ENCODE measurements around the gene ERCC2.
"Not testable (repeated sequence)": the region's sequence is repeated elsewhere in the genome, so short reads cannot be mapped to it uniquely, and the experiment has no call there.

The ERCC2 gene

DNA sequence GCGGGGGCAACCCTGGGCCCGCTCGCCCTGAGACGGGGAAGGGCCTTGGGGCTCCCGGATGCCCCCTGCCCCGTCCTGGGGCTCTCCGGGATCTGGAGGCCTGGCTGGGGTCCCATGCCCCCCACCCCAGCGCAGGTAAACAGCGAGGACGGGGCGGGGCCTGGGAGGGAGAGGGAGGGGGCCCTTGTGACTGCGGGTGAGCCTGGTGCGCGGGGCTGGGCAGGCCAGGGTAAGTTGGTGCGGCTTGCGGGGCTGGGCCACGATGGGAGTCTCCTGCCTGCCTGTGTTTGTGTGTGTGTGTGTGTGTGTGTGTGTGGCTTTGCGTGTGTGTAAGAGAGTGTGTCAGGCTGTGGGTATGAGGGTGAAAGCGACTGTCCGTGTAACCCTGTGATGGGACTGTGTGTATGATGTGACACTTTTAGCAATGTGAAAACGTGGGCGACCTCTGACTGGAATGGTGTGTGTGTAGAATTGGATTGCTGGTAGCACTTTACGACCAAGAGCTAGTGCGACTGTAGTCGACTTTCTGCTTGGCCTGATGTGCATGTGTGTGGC lies 29.4 kb downstream of the ERCC2 start:
- H3K4me3 ChIP-seq (ENCODE audit: low read length) = peak overlapping the region; percentile 56
- no peak overlapping the region for H3K27ac ChIP-seq (ENCODE audit: low read length)

DNA sequence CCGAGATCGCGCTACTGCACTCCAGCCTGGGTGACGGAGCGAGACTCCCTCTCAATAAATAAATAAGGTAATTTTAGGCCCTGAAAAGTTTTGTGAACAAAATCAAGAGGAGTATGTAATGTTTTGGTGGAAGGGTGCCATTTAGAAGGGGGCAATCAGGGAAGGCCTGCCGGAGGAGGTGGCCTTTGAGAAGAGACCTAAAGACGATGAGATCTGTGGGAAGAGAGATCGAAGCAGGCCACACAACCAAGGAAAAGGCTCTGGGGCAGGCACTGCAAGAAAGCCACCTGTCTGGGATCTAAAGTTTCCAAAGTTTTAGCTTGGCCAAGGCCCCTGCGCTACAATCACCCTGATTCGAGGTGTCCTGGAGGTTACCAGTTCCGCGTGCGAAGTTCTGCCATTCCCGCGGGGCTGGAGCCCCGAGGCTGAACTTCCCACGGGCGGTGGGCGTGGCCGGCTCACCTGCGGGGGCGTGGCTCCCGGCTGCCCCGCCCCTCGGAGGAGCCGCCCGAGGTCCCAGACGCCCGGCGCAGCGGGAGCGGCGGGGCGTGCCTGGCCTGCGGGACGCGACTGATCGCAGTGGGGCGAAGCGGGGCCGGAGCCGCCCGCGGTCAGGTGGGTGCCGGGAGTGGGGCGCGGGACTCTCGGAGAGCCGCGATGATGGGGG lies 30.0 kb downstream of the ERCC2 start, which contains the start of gene KLC3:
KLC3 (plus strand) TSS at position 519 of the 667 bp plus-strand sequence. CDS start 4,792 bp downstream, outside the sequence.
- Histone ChIP-seq H3K9ac (ENCODE audit: low read length) (no peak within 1 kb of the TSS), H3K9me3 (ENCODE audit: control insufficient read depth, low read depth, low read length) (no peaks in the 10 kb centered on the region), H3K27me3 (ENCODE audit: control insufficient read depth, insufficient read depth, low read length) (peaks cover 32% of the 10 kb centered on the region), H3K36me3 (ENCODE audit: control insufficient read depth, low read depth, low read length) (no peaks in the 10 kb centered on the region), H3K4me1 (ENCODE audit: control insufficient read depth, low read depth, low read length) (no peaks in the 10 kb centered on the region), H3K27ac (ENCODE audit: low read length) (no peak within 1 kb of the TSS), H3K4me3 (ENCODE audit: low read length) (peak within 1 kb of the TSS; percentile 56)

More for the DNA sequence above, 29.4 kb downstream of the ERCC2 start:
- Histone ChIP-seq H3K9me3 (ENCODE audit: control insufficient read depth, low read depth, low read length) (no peaks in the 10 kb centered on the region), H3K27me3 (ENCODE audit: control insufficient read depth, insufficient read depth, low read length) (peaks cover 32% of the 10 kb centered on the region), H3K4me1 (ENCODE audit: control insufficient read depth, low read depth, low read length) (no peaks in the 10 kb centered on the region), H3K9ac (ENCODE audit: low read length) (no peak overlapping the region), H3K36me3 (ENCODE audit: control insufficient read depth, low read depth, low read length) (no peaks in the 10 kb centered on the region)

DNA sequence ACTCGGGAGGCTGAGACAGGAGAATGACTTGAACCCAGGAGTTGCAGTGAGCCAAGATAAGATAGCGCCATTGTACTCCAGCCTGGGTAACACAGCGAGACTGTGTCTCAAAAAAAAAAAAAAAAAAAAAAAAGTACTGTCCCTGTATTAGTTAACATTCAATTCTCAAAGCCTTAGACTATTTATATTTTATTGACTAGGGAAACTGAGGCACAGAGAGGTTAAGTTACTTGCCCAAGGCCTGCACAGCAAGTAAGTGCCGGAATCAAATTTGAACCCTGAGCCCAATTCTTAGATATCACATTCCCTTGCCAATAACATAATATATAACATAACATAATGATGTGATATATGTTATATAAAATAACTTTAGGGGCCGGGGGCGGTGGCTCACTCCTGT lies 30.7 kb downstream of the ERCC2 start:
- no peak overlapping the region for H3K27ac ChIP-seq (ENCODE audit: low read length)
- H3K27me3 ChIP-seq (ENCODE audit: control insufficient read depth, insufficient read depth, low read length) = peaks cover 32% of the 10 kb centered on the region
- H3K4me1 ChIP-seq (ENCODE audit: control insufficient read depth, low read depth, low read length) = no peaks in the 10 kb centered on the region
- H3K4me3 ChIP-seq (ENCODE audit: low read length) = no peak overlapping the region
- H3K9ac ChIP-seq (ENCODE audit: low read length) = no peak overlapping the region
- no peaks in the 10 kb centered on the region for H3K9me3 ChIP-seq (ENCODE audit: control insufficient read depth, low read depth, low read length)
- H3K36me3 ChIP-seq (ENCODE audit: control insufficient read depth, low read depth, low read length) = no peaks in the 10 kb centered on the region

DNA sequence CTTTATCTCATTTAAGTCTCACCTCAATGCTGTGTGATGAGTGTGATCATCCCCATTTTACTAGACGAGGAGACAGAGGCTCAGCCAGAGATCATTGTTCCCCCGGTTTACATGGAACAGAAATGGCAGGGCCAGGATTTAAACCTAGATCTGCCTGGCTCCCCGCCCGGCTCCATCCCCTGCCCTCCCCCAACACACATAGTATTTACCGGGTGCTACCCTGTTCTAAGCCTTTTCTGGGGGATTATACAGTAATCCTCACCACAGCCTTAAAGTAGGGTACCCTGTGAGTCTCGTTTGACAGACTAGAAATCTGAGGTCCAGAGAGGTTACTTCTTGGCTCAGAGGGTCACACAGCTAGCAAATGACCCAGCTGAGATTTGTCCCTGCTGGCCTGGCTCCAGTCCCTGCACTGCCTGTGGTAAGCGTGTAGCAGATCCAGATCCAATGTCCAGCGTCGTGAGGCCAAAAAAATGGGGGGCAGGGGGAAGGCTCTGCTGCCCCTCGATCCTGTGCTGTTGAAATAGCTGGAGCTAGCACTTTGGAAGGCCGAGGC lies 33.6 kb downstream of the ERCC2 start:
- Histone ChIP-seq H3K36me3 (ENCODE audit: control insufficient read depth, low read depth, low read length) (no peaks in the 10 kb centered on the region), H3K9ac (ENCODE audit: low read length) (no peak overlapping the region), H3K27me3 (ENCODE audit: control insufficient read depth, insufficient read depth, low read length) (peaks cover 20% of the 10 kb centered on the region), H3K9me3 (ENCODE audit: control insufficient read depth, low read depth, low read length) (no peaks in the 10 kb centered on the region), H3K4me3 (ENCODE audit: low read length) (no peak overlapping the region), H3K27ac (ENCODE audit: low read length) (no peak overlapping the region), H3K4me1 (ENCODE audit: control insufficient read depth, low read depth, low read length) (no peaks in the 10 kb centered on the region)

DNA sequence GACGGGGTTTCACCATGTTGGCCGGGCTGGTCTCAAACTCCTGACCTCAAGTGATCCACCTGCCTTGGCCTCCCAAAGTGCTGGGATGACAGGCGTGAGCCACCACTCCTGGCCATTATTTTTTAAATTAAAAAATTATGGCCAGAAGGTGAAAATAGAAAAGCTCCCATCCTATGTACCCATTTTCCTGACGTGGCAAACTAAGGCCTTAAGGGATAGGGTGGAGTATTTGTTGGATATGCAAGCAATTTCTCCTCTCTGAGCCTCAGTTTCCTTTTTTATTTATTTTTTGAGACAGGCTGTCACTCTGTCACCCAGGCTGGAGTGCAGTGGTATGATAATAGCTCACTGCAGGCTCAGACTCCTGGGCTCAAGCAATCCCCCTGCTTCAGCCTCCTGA lies 35.5 kb downstream of the ERCC2 start:
- H3K4me1 ChIP-seq (ENCODE audit: control insufficient read depth, low read depth, low read length); H3K27me3 ChIP-seq (ENCODE audit: control insufficient read depth, insufficient read depth, low read length); H3K9me3 ChIP-seq (ENCODE audit: control insufficient read depth, low read depth, low read length); H3K4me3 ChIP-seq (ENCODE audit: low read length); H3K27ac ChIP-seq (ENCODE audit: low read length); H3K36me3 ChIP-seq (ENCODE audit: control insufficient read depth, low read depth, low read length); H3K9ac ChIP-seq (ENCODE audit: low read length): not testable (repeated sequence)

DNA sequence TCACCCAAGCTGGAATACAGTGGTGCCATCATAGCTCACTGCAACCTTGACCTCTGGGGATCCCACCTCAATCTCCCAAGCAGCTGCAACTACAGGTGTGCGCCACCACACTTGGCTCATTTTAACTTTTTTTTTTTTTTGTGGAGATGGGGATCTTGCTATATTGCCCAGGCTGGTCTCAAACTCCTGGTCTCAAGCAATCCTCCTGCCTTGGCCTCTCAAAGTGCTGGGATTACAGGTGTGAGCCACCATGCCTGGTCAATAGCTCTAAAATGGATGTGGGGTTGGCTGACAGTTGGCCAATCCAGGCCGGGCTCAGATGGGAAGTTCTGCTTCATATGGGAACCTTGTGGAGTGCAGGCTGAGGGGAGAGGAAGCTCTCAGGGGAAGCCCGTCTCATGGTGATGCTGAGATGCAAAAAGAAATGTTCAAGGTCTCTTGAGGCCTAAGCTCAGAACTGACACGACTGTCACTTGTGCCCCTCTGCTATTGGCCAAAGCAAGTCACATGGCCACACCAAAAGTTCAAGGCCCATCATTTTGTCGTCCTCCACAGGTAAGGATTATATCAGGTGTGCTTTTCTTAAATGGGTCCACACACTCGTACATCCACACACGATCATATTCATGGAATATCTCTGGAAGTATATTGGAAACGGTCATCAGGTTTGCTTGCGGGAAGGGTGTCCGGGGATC lies 36.6 kb downstream of the ERCC2 start:
- H3K9me3 ChIP-seq (ENCODE audit: control insufficient read depth, low read depth, low read length) = no peaks in the 10 kb centered on the region
- no peaks in the 10 kb centered on the region for H3K36me3 ChIP-seq (ENCODE audit: control insufficient read depth, low read depth, low read length)
- no peak overlapping the region for H3K9ac ChIP-seq (ENCODE audit: low read length)
- no peak overlapping the region for H3K4me3 ChIP-seq (ENCODE audit: low read length)
- no peaks in the 10 kb centered on the region for H3K4me1 ChIP-seq (ENCODE audit: control insufficient read depth, low read depth, low read length)
- no peak overlapping the region for H3K27ac ChIP-seq (ENCODE audit: low read length)
- peaks cover 4% of the 10 kb centered on the region for H3K27me3 ChIP-seq (ENCODE audit: control insufficient read depth, insufficient read depth, low read length)

DNA sequence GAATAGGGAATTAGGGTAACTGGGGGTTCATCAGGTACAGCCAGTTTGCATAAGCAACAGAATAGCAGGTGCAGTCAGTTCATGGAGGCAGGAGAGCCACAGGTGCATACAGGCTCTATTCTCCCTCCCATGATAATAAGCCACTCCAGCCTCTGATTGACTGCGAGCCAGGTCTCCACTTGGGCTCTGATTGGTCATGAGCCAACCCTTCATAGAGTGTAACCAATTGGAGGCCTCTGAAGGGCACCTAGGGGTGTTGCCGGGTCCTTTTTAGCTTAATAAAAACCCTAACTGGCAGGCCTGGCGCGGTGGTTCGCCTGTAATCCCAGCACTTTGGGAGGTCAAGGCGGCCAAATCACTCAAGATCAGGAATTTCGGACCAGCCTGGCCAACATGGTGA lies 39.0 kb downstream of the ERCC2 start:
- Histone ChIP-seq H3K9me3 (ENCODE audit: control insufficient read depth, low read depth, low read length) (no peaks in the 10 kb centered on the region), H3K27ac (ENCODE audit: low read length) (no peak overlapping the region), H3K9ac (ENCODE audit: low read length) (no peak overlapping the region), H3K4me1 (ENCODE audit: control insufficient read depth, low read depth, low read length) (no peaks in the 10 kb centered on the region), H3K4me3 (ENCODE audit: low read length) (no peak overlapping the region), H3K36me3 (ENCODE audit: control insufficient read depth, low read depth, low read length) (no peaks in the 10 kb centered on the region), H3K27me3 (ENCODE audit: control insufficient read depth, insufficient read depth, low read length) (no peaks in the 10 kb centered on the region)

DNA sequence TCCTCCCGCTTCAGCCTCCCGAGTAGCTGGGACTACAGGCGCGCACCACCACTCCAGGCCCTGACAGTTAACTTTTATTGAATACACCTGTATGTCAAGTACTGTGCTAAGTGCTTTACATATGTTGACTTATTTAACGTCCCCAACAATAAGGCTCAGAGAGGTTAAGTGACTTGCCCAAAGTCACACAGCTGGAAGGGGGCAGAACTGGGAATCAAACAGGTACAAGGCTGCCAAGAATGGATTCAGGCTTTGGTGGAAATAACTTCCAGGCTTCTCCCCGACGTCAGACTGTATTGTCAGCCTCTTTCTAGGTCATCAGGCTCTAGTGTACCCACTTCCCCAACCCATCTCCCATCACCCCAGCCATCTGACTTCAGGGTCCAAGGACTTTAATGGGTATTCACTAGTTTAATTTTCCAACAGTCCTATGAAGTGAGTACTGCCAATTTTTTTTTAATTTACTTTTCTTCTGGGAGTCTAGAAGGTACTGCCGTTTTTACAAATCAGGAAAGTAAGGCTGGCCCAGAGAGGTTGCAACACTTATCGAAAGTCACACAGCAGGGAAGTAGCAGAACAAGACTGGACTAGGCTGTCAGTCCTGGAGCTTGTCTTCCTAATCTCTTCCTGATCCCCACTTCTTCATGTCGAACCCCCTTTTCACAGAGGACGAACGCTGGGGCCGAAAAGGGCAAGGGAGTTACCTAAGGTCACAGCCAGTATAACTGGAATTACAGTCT lies 42.8 kb downstream of the ERCC2 start:
- no peaks in the 10 kb centered on the region for H3K36me3 ChIP-seq (ENCODE audit: control insufficient read depth, low read depth, low read length)
- H3K27me3 ChIP-seq (ENCODE audit: control insufficient read depth, insufficient read depth, low read length) = peaks cover 24% of the 10 kb centered on the region
- H3K9me3 ChIP-seq (ENCODE audit: control insufficient read depth, low read depth, low read length) = no peaks in the 10 kb centered on the region
- H3K9ac ChIP-seq (ENCODE audit: low read length) = no peak overlapping the region
- no peak overlapping the region for H3K4me3 ChIP-seq (ENCODE audit: low read length)
- no peak overlapping the region for H3K27ac ChIP-seq (ENCODE audit: low read length)
- peaks cover 3% of the 10 kb centered on the region for H3K4me1 ChIP-seq (ENCODE audit: control insufficient read depth, low read depth, low read length)

DNA sequence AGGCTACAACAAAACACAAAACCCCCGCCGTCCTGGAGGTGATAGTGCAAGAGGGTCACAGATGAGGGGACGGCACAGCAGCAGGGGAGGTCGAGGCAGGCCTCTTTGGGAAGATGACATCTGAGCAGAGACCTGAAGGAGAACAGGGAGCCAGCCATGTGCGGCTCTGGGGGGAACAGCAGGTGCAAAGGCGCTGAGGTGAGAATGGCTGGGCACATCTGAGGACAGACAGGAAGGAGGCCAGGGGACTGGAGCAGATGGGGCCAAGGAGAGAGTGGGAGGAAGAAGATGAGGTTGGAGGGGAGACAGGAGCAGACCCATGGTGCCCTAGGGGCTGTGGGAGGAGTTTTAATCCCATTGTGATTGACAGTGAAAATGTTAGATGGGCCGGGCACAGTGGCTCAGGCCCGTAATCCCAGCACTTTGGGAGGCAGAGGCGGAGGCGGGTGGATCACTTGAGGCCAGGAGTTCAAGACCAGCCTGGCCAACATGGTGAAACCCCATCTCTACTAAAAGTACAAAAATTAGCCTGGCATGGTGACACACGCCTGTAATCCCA lies 45.9 kb downstream of the ERCC2 start:
- H3K9ac ChIP-seq (ENCODE audit: low read length) = no peak overlapping the region

DNA sequence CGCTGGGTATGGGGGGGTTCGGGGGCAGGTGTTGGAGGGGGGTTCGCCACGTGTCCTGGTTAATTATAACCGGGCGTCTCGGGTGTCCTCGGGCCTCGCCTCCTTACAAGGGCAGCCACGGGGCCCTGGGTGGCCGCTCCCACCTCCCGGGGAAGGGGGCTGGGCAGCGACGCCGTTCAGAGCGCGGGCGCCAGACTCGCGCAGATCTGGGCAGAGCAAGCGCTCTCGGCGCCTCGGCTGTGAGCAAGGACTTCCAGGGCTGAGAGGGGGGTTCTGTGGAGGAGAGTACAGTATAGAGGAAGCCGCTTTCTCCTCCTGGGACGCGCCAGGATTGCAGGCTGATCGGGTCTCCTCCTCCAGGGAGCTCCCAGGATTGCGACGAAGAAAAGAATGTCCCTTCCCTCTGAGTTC lies 46.7 kb downstream of the ERCC2 start:
- H3K27ac ChIP-seq (ENCODE audit: low read length) = no peak overlapping the region
- no peaks in the 10 kb centered on the region for H3K9me3 ChIP-seq (ENCODE audit: control insufficient read depth, low read depth, low read length)
- H3K9ac ChIP-seq (ENCODE audit: low read length) = no peak overlapping the region
- peaks cover 3% of the 10 kb centered on the region for H3K4me1 ChIP-seq (ENCODE audit: control insufficient read depth, low read depth, low read length)
- H3K27me3 ChIP-seq (ENCODE audit: control insufficient read depth, insufficient read depth, low read length) = peaks cover 25% of the 10 kb centered on the region
- H3K36me3 ChIP-seq (ENCODE audit: control insufficient read depth, low read depth, low read length) = no peaks in the 10 kb centered on the region
- peak overlapping the region; percentile 50 for H3K4me3 ChIP-seq (ENCODE audit: low read length)

More for the DNA sequence above, 45.9 kb downstream of the ERCC2 start:
- Histone ChIP-seq H3K4me3 (ENCODE audit: low read length) (peak overlapping the region; percentile 50), H3K27me3 (ENCODE audit: control insufficient read depth, insufficient read depth, low read length) (peaks cover 25% of the 10 kb centered on the region), H3K9me3 (ENCODE audit: control insufficient read depth, low read depth, low read length) (no peaks in the 10 kb centered on the region), H3K36me3 (ENCODE audit: control insufficient read depth, low read depth, low read length) (no peaks in the 10 kb centered on the region), H3K4me1 (ENCODE audit: control insufficient read depth, low read depth, low read length) (peaks cover 3% of the 10 kb centered on the region), H3K27ac (ENCODE audit: low read length) (no peak overlapping the region)

DNA sequence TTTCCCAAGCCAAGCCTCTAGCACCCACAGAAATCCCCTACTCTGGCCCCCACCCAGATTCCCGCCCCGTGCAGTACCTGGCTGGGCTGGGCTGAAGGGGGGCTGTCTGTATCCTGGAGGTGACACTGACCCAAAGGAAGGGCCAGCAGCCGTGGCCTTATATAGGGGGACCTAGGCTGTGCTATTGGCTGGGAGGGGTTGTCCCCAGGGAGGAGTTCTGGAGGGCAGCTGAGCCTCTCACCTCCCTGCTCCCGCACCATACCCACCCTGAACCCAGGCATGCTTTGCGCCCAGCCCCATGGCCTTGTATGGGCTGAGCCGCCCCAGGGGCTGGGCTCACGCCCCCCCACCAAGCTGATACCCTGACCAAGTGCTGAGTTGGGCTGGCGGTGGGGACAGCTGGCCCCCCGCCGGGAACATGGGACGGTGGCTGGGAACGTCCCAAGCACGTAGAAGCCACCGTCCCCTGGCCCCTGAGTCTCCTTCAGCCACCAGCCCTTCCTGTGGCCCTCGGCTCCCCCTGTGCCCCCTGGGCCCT lies 47.6 kb downstream of the ERCC2 start, which contains the start of gene CKM:
CKM (minus strand) TSS at position 132 of the 538 bp plus-strand sequence. CDS start 3,162 bp downstream, outside the sequence.
- Histone ChIP-seq H3K4me1 (ENCODE audit: control insufficient read depth, low read depth, low read length) (peaks cover 3% of the 10 kb centered on the region), H3K4me3 (ENCODE audit: low read length) (peak within 1 kb of the TSS; percentile 50), H3K27me3 (ENCODE audit: control insufficient read depth, insufficient read depth, low read length) (peaks cover 25% of the 10 kb centered on the region), H3K9ac (ENCODE audit: low read length) (no peak within 1 kb of the TSS), H3K36me3 (ENCODE audit: control insufficient read depth, low read depth, low read length) (no peaks in the 10 kb centered on the region), H3K27ac (ENCODE audit: low read length) (no peak within 1 kb of the TSS), H3K9me3 (ENCODE audit: control insufficient read depth, low read depth, low read length) (no peaks in the 10 kb centered on the region)

Data from iPS-18a (cell line).